Activated naive CD4-positive, alpha-beta T cell treated with anti-CD3 and anti-CD28 coated beads, Interleukin-2, amount 50 U/mL, for 72 hours (primary cell): Measurements from ENCODE around the gene BIRC2. TPM values are rescaled to one million over a fixed set of nuclear protein-coding genes. Genes with fewer than 3 reads are reported as not detected.

Experiments
- ATAC-seq, 2 donors: fragments of 150-1000 bp; cut with Tn5 transposase; 2 replicates each; pipeline ENCODE4 v1.10.0; 2021; ENCODE audit warnings: mild to moderate bottlenecking in 2 of 2, moderate library complexity in 2 of 2
- DNase-seq, 2 donors: peaks; one replicate each; pipeline ENCODE4 v3.0.0; 2021 to 2022; ENCODE audit warnings: low spot score in 2 of 2
- H3K27ac Mint-ChIP-seq, 2 donors: one replicate each; pipeline ENCODE4 v1.8.0; 2022; ENCODE audit warnings: mild to moderate bottlenecking in 2 of 2, mixed read lengths in 2 of 2
- H3K36me3 Mint-ChIP-seq, 2 donors: one replicate each; pipeline ENCODE4 v1.8.0; 2022; ENCODE audit warnings: mixed read lengths in 2 of 2
- H3K9me3 Mint-ChIP-seq, 2 donors: one replicate each; pipeline ENCODE4 v1.8.0; 2022; ENCODE audit warnings: mixed read lengths in 2 of 2
- total RNA-seq, 2 donors: library from RNA; stranded (reverse); gene quantifications; one replicate each; pipeline ENCODE4 v1.2.3, GENCODE V29; 2022

The BIRC2 gene
- total RNA-seq, 2 donors from 2014 or later = 40.7 to 67.6 TPM

- no peak for ATAC-seq
- peaks cover 24 to 53% of the 10 kb centered on the region in 2 donors for H3K36me3 Mint-ChIP-seq
- H3K9me3 Mint-ChIP-seq = peaks cover 3 to 4% of the 10 kb centered on the region in 2 donors
- no peak for DNase-seq
- H3K27ac Mint-ChIP-seq = peak overlapping the region; percentile 78 to 96
Observed at GRCh38 chr11:102427068-102427467, 80.1 kb downstream of the BIRC2 start.

Other genes with a start within 250 kb of the BIRC2 start
- under 1 TPM; 0.62 to 0.75 TPM for gene YAP1, start 236.8 kb upstream of the BIRC2 start, total RNA-seq
- gene BIRC3, start 29.7 kb upstream of the BIRC2 start, total RNA-seq = 100 to 1,000 TPM; 131 to 355 TPM
- 100 to 1,000 TPM; 193 to 330 TPM for gene TMEM123, start 105.6 kb downstream of the BIRC2 start, total RNA-seq
- not detected for gene MMP7, start 183.5 kb downstream of the BIRC2 start, total RNA-seq